AG09319 (cell line): ENCODE results near the gene HES5.

Source experiments
- DNase-seq: peaks from one replicate; pipeline ENCODE4 v3.0.0-alpha.2; 2010; ENCODE audit warnings: low read depth; ENCODE audit errors: extremely low read depth
- TF ChIP-seq, protein P1 (sequence below): IDR thresholded peaks from 2 replicates; pipeline ENCODE4 v1.5.1; 2011; ENCODE audit warnings: low read depth, mild to moderate bottlenecking, inconsistent platforms, low read length, moderate library complexity

HES5 gene

DNA sequence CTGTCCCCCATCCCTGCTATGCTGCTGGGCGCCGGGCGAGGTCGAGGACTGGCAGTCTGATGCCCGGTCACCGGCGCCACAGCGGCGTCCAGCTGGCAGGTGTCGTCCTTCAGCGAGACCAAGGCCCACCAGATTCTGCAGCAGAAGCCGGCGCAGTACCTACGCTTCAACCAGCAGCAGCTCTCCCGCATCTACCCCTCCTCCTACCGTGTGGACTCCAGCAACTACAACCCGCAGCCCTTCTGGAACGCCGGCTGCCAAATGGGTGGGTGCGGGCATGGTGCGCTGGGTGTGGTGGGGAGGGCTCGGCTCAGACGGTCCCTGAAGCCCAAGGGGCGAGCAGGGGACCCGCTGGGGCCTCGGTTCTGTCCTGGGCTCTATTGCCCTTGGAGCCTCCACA, 33.3 kb downstream of the HES5 start:
- DNase-seq: no peak
- TF ChIP-seq, protein P1, sequence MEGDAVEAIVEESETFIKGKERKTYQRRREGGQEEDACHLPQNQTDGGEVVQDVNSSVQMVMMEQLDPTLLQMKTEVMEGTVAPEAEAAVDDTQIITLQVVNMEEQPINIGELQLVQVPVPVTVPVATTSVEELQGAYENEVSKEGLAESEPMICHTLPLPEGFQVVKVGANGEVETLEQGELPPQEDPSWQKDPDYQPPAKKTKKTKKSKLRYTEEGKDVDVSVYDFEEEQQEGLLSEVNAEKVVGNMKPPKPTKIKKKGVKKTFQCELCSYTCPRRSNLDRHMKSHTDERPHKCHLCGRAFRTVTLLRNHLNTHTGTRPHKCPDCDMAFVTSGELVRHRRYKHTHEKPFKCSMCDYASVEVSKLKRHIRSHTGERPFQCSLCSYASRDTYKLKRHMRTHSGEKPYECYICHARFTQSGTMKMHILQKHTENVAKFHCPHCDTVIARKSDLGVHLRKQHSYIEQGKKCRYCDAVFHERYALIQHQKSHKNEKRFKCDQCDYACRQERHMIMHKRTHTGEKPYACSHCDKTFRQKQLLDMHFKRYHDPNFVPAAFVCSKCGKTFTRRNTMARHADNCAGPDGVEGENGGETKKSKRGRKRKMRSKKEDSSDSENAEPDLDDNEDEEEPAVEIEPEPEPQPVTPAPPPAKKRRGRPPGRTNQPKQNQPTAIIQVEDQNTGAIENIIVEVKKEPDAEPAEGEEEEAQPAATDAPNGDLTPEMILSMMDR: no peak

DNA sequence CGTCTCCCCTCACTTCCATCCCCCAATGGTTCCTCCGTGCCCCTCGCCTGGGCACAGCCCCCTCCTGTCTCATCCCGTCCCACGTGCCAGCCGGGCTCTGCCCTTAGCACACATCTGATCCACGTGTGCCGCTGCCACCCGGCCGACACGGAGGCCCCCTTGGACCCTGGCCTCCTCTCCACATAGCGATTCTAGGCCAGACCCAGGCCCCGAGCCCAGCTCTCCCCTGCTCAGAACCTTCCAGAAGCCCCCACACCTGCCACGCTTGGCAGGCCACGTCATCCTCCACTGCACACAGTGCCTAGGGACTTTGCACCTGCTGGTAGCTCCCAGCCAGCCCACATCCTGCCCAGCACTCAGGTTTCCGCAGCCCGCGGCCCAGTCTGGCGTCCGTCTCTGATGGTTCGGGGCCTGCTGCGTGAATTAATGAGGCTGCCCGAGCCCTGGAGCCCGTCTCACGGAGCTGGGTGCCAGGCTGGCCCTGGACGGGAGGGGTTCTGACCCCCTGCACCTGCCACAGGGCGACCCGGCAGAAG, 33.9 kb downstream of the HES5 start:
- no peak for DNase-seq
- TF ChIP-seq, protein P1: no peak

DNA sequence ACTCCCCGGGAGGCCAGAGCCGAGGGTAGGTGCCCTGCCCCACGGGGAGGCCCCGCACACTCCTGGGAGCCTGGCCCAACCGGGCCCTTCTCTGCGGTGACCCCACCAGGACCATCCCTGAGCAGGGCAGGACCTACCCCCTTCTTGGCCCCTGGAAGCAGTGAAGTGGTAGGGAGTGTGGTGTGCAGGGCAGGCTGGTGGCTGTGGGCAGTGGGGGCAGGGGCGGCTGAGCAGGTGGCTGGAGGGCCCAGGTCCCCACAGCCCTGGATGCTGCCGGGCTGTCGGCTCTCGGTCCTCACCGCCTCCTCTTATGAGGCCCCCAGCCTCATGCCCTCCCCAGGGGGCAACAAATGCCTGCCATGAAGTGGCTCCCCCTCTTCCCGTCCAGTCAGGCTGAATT, 34.5 kb downstream of the HES5 start:
- TF ChIP-seq, protein P1: no peak

DNA sequence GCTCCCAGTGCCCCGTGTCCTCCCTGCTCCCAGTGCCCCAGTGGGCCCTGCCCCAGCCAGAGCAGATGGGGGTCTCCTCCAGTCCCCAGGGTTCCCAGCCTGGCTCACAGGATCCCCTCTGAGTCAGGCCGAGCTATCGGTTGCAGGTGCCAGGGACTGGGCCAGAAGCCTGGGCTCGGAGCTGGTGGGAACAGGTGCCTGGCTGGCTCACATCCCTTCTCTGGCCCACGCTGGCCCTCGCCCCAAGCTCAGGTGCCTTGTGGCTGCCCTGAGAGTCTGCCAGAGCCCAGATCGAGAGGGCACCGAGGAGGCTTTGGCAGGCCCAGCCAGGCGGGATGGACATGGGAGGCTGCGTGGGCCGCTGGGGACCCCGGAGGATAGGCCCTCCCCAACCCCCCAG, 35.0 kb downstream of the HES5 start:
- DNase-seq: no peak
- TF ChIP-seq, protein P1: no peak

More for the DNA sequence above, 34.5 kb downstream of the HES5 start:
- no peak for DNase-seq

DNA sequence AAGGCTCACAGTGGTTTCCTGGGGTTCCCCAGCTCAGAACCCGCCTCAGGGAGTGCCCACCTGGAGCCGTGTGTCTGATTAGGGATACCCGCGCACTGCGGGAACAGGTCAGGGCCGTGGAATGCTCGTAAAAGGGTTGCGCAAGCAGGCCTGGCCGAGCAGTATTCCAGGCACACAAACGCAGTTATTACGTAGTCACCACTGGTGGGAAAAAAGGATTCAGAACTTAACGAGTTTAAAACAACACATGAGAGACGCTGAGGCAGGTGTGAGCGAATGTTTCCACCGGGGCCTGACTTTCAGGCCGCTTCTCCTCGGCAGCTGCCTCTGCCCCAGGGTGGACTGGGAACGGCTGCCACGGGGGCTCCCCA, 35.8 kb downstream of the HES5 start:
- no peak for DNase-seq
- TF ChIP-seq, protein P1: no peak

DNA sequence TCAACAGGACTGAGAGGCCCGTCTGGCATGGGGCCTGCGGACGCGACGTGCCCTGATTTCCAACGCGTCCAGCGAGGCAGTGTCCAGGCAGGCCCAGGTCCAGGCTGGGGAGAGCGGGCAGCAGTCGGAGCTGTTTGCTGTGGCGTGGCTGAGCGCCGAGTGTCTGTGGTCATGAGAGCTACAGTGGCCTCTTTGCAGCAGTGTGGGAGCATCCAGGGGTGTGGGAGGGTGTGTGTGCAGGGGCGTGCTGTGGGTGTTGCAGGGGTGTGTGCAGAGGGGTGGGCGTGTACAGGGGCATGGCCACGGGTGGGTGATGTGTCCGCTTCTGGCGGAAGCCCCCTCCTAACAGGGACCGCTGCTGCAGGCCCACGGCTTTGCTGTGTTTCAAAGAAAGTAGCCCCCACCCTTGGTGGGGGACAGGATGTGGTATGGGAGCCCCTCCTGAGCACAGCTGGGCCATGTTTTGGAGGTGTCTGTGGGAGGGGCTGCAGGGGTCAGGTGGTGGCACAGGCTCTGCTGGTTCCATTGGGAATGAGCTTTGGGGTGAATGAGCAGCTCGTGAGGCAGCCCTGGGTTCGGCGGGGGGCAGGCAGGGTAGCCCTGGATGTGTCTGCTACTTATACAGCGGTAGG, 36.3 kb downstream of the HES5 start:
- DNase-seq: no peak
- TF ChIP-seq, protein P1: no peak

DNA sequence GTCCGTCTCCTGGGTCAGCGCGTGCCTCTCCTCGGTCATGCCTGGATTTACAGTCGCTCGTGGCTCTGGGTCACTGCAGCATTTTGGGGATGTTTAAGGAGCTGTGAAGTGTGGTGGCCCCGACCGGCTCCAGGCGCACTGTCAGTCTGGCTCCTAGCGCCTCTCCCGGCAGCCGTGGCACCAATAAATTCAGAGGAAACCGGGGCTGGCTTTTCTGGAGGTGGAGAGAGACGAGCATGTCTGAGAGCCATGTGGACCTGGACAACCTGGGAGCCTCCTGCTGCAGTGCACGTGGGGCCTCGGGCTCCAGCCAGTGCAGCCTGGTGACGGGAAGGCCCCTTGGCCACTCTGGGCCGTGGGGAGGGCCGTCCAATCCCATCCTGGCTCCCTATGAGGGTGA, 36.8 kb downstream of the HES5 start:
- DNase-seq: no peak
- TF ChIP-seq, protein P1: no peak
